ENCODE results near the gene ITFG1. TPM values are rescaled to one million over a fixed set of nuclear protein-coding genes. Genes with fewer than 3 reads are reported as not detected.

Gene ITFG1
- total and polyA plus RNA-seq, 4 experiments from 2014 or later, result 26.1 to 31.3 (median 28.3) TPM

DNA sequence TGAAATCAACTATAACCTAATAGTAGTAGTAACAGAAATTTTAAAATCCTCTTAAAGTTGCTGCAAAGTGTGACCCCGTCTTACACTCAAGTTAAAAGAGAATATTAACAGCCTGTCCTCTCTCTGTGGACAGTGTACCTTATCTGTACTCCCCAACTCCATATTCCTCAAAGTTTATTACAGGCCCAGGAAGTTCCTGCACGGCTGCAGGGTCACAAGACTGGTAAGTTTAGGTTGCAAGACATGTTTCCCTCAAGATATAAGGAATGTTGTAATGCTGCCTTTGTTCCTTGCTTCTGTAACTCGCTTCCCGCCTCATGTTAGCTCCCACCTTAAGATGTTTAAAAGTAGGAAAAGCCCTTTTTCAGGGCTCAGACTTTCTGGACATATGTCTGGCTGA, 72.2 kb downstream of the ITFG1 start:
- Mint-ChIP-seq H3K9me3 (no peaks in the 10 kb centered on the region), H3K27ac (no peak overlapping the region), H3K27me3 (no peaks in the 10 kb centered on the region), H3K4me3 (no peak overlapping the region), H3K36me3 (peaks cover 13 to 16% of the 10 kb centered on the region in 2 donors), H3K4me1 (peaks cover 13 to 17% (median 16%) of the 10 kb centered on the region in 4 donors)
- H3K36me3 ChIP-seq (ENCODE audit: insufficient read depth, low read length), result no peaks in the 10 kb centered on the region
- no peaks in the 10 kb centered on the region for H3K9me3 ChIP-seq (ENCODE audit: control insufficient read depth in 1 of 2, low read length in 2 of 2)
- H3K4me3 ChIP-seq (ENCODE audit: low read length in 2 of 2), result no peak overlapping the region
- H3K27me3 ChIP-seq (ENCODE audit: insufficient read depth, low read length), result no peaks in the 10 kb centered on the region
- H3K27ac ChIP-seq (ENCODE audit: low read depth, low read length), result no peak overlapping the region
- intact Hi-C loops (cut with micrococcal nuclease), result no loop called here
- POLR2A ChIA-PET (ENCODE audit: partially characterized antibody), result no interaction called here
- peaks cover 15% of the 10 kb centered on the region for H3K4me1 ChIP-seq (ENCODE audit: insufficient read depth, low read length)
- DNase-seq, result no peak
- CTCF ChIA-PET (ENCODE audit: partially characterized antibody), result no interaction called here

DNA sequence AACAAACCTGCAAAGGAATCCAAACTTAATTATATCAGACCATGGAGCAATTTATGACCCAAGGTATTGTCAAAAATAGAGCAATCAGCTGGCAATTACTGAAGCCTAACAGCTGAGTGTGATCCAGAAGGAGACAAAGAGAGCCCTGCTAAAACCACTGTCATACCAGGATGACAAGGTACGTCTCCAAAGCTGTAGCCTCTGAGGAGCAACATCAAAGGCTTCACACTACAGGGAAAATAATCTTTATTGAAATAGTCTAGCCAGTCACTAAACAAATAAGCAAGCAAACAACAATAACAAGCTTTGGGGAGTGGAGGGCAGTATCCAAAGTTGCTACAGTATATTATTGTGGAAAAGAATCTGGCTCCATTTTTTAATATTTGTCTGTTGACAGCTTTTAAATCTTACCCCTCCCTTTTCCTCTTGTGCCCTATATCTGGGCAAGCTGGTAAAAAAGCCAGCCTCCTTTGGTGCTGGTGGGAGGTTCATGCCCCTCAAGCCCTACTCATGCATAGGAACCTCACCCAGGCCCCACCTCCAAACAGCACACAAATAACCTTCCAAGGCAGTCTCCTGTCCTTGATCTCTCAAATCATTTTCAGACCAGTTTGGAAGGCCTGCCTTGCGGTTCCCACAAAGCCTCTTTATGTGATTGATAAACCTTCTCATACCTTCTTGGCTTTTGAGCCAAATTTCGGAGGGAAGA, 73.7 kb downstream of the ITFG1 start:
- H3K27ac ChIP-seq (ENCODE audit: low read depth, low read length), result no peak overlapping the region
- no peaks in the 10 kb centered on the region for H3K27me3 ChIP-seq (ENCODE audit: insufficient read depth, low read length)
- Mint-ChIP-seq H3K36me3 (peaks cover 14 to 18% of the 10 kb centered on the region in 2 donors), H3K4me1 (peaks cover 4% of the 10 kb centered on the region in 4 donors), H3K27me3 (no peaks in the 10 kb centered on the region), H3K27ac (no peak overlapping the region), H3K9me3 (no peaks in the 10 kb centered on the region), H3K4me3 (no peak overlapping the region)
- H3K9me3 ChIP-seq (ENCODE audit: control insufficient read depth in 1 of 2, low read length in 2 of 2), result no peaks in the 10 kb centered on the region
- ChIA-PET POLR2A (ENCODE audit: partially characterized antibody) (no interaction called here), CTCF (ENCODE audit: partially characterized antibody) (interaction anchor here (1.4 kb wide), 1 partner anchor 11 kb away, joined by 3 read pairs; no protein-coding TSS in a partner anchor)
- no peak for DNase-seq
- intact Hi-C loops (cut with micrococcal nuclease), result no loop called here
- no peaks in the 10 kb centered on the region for H3K36me3 ChIP-seq (ENCODE audit: insufficient read depth, low read length)
- H3K4me3 ChIP-seq (ENCODE audit: low read length in 2 of 2), result no peak overlapping the region
- H3K4me1 ChIP-seq (ENCODE audit: insufficient read depth, low read length), result peaks cover 4% of the 10 kb centered on the region

DNA sequence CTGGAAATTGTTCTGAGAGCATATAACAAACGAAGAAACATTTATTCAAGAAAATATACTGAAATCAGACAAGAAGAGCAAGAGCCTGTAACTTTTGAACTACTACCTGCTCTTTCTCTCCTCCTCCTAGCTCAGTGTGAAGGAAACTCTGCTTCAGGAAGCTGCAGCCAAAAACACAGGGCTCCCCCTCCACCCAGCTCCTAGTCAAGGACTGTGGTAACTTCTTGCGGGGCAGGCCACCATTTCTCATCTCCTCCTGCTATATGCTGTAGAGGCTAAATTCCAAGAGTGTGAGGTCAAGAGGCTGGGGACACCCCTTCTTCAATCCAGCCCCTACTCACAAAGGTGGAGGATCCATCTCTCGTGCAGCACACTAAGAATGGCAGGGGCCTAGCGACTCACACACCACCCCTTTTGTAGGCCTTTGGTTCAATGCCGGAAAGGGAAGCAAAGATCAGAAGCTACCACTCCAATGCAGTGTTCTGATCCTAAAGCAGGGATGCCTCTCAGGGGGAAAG, 74.6 kb downstream of the ITFG1 start:
- no peaks in the 10 kb centered on the region for H3K27me3 ChIP-seq (ENCODE audit: insufficient read depth, low read length)
- H3K9me3 ChIP-seq (ENCODE audit: control insufficient read depth in 1 of 2, low read length in 2 of 2), result no peaks in the 10 kb centered on the region
- H3K27ac Mint-ChIP-seq, result peak overlapping the region in 1 of 7 donors; percentile 65
- H3K36me3 ChIP-seq (ENCODE audit: insufficient read depth, low read length), result no peaks in the 10 kb centered on the region
- H3K9me3 Mint-ChIP-seq, result no peaks in the 10 kb centered on the region
- no peaks in the 10 kb centered on the region for H3K27me3 Mint-ChIP-seq
- POLR2A ChIA-PET (ENCODE audit: partially characterized antibody), result no interaction called here
- intact Hi-C loops (cut with micrococcal nuclease), result no loop called here
- CTCF ChIA-PET (ENCODE audit: partially characterized antibody), result interaction anchor here (1.4 kb wide), 1 partner anchor 11 kb away, joined by 3 read pairs; no protein-coding TSS in a partner anchor
- no peak overlapping the region for H3K4me3 ChIP-seq (ENCODE audit: low read length in 2 of 2)
- no peaks in the 10 kb centered on the region for H3K4me1 ChIP-seq (ENCODE audit: insufficient read depth, low read length)
- H3K36me3 Mint-ChIP-seq, result peaks cover 14 to 24% of the 10 kb centered on the region in 2 donors
- H3K27ac ChIP-seq (ENCODE audit: low read depth, low read length), result no peak overlapping the region
- H3K4me1 Mint-ChIP-seq, result no peaks in the 10 kb centered on the region
- H3K4me3 Mint-ChIP-seq, result no peak overlapping the region
- DNase-seq, result no peak

DNA sequence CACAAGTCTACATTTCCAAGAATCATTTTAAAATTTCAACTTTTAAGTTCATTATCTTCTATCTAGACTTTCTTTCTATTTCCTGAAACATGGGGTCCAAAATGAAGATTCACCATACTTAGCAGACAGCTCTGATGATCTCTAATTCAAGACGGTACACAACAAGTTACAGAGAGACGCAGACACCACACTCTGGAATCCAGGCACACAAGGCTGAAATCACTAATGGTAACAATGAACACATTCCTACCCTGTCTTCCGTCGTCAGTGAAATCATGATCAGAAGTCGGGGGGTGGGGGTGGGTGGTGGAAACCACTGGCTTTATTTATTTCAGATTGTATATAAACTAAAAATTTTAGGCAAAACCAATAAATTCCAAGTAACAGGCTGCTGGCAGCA, 78.5 kb downstream of the ITFG1 start:
- Histone ChIP-seq H3K4me1 (ENCODE audit: insufficient read depth, low read length) (no peaks in the 10 kb centered on the region), H3K36me3 (ENCODE audit: insufficient read depth, low read length) (no peaks in the 10 kb centered on the region), H3K9me3 (ENCODE audit: control insufficient read depth in 1 of 2, low read length in 2 of 2) (no peaks in the 10 kb centered on the region), H3K27me3 (ENCODE audit: insufficient read depth, low read length) (no peaks in the 10 kb centered on the region), H3K4me3 (ENCODE audit: low read length in 2 of 2) (no peak overlapping the region), H3K27ac (ENCODE audit: low read depth, low read length) (no peak overlapping the region)
- no peak for DNase-seq
- CTCF ChIA-PET (ENCODE audit: partially characterized antibody), result no interaction called here
- no peak overlapping the region for H3K27ac Mint-ChIP-seq
- no peak overlapping the region for H3K4me3 Mint-ChIP-seq
- intact Hi-C loops (cut with micrococcal nuclease), result no loop called here
- H3K9me3 Mint-ChIP-seq, result no peaks in the 10 kb centered on the region
- H3K36me3 Mint-ChIP-seq, result peaks cover 18 to 32% of the 10 kb centered on the region in 2 donors
- H3K4me1 Mint-ChIP-seq, result no peaks in the 10 kb centered on the region
- POLR2A ChIA-PET (ENCODE audit: partially characterized antibody), result no interaction called here
- H3K27me3 Mint-ChIP-seq, result no peaks in the 10 kb centered on the region

DNA sequence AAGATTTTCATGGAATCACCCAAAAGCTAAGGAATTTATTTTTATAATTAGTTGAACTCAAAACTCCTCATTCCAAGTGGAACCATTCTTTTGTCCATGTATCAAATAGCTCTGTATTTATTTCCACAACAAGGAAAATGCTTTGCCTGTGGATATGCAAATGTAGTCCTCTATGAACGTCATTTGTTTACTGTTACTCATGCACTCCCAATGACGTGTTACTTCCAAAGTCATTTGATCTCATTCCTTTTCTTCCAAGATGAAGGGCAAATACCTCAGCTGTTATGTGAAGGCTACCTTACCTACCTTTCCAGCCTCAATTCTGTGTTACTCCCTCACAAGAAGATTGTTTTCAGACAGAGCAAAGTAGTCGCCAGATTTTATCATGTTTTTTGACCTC, 83.7 kb downstream of the ITFG1 start:
- H3K36me3 ChIP-seq (ENCODE audit: insufficient read depth, low read length), result peaks cover 9% of the 10 kb centered on the region
- no peaks in the 10 kb centered on the region for H3K27me3 Mint-ChIP-seq
- no peak overlapping the region for H3K27ac ChIP-seq (ENCODE audit: low read depth, low read length)
- H3K36me3 Mint-ChIP-seq, result peaks cover 32 to 52% of the 10 kb centered on the region in 2 donors
- no peak overlapping the region for H3K4me3 ChIP-seq (ENCODE audit: low read length in 2 of 2)
- H3K27ac Mint-ChIP-seq, result no peak overlapping the region
- POLR2A ChIA-PET (ENCODE audit: partially characterized antibody), result no interaction called here
- H3K9me3 Mint-ChIP-seq, result peaks cover 0 to 3% (median 0%) of the 10 kb centered on the region in 8 donors
- H3K4me3 Mint-ChIP-seq, result no peak overlapping the region
- DNase-seq, result no peak
- no peaks in the 10 kb centered on the region for H3K4me1 ChIP-seq (ENCODE audit: insufficient read depth, low read length)
- CTCF ChIA-PET (ENCODE audit: partially characterized antibody), result no interaction called here
- no peaks in the 10 kb centered on the region for H3K27me3 ChIP-seq (ENCODE audit: insufficient read depth, low read length)
- intact Hi-C loops (cut with micrococcal nuclease), result no loop called here
- H3K4me1 Mint-ChIP-seq, result peaks cover 0 to 1% (median 0%) of the 10 kb centered on the region in 4 donors
- no peaks in the 10 kb centered on the region for H3K9me3 ChIP-seq (ENCODE audit: control insufficient read depth in 1 of 2, low read length in 2 of 2)

DNA sequence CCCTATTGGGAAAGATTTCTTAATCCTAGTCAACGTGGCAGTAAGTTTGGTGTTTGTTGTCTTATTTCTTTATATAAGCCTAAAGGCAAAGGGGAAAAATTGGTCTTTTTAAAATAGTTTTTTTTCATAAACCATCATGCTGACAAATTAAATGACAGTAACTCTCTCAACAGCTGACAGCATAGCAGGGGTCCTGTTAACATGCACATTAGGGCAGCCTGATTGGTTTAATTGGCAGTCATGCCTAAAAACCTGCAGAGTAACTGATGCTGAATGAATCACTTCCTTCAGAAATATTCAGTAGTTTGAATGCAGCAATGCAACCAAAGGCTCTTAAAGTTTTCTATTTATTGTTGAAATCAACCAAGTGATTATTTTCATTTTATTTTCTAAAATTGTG, 85.4 kb downstream of the ITFG1 start:
- no peaks in the 10 kb centered on the region for H3K27me3 ChIP-seq (ENCODE audit: insufficient read depth, low read length)
- intact Hi-C loops (cut with micrococcal nuclease), result no loop called here
- CTCF ChIA-PET (ENCODE audit: partially characterized antibody), result no interaction called here
- no peak for DNase-seq
- H3K36me3 ChIP-seq (ENCODE audit: insufficient read depth, low read length), result peaks cover 17% of the 10 kb centered on the region
- H3K27ac ChIP-seq (ENCODE audit: low read depth, low read length), result no peak overlapping the region
- Mint-ChIP-seq H3K4me3 (no peak overlapping the region), H3K27me3 (no peaks in the 10 kb centered on the region), H3K27ac (no peak overlapping the region), H3K9me3 (peaks cover 0 to 3% (median 0%) of the 10 kb centered on the region in 8 donors), H3K4me1 (peaks cover 0 to 3% (median under 1%) of the 10 kb centered on the region in 4 donors), H3K36me3 (peaks cover 42 to 63% of the 10 kb centered on the region in 2 donors)
- H3K4me3 ChIP-seq (ENCODE audit: low read length in 2 of 2), result no peak overlapping the region
- H3K9me3 ChIP-seq (ENCODE audit: control insufficient read depth in 1 of 2, low read length in 2 of 2), result no peaks in the 10 kb centered on the region
- POLR2A ChIA-PET (ENCODE audit: partially characterized antibody), result no interaction called here
- no peaks in the 10 kb centered on the region for H3K4me1 ChIP-seq (ENCODE audit: insufficient read depth, low read length)

DNA sequence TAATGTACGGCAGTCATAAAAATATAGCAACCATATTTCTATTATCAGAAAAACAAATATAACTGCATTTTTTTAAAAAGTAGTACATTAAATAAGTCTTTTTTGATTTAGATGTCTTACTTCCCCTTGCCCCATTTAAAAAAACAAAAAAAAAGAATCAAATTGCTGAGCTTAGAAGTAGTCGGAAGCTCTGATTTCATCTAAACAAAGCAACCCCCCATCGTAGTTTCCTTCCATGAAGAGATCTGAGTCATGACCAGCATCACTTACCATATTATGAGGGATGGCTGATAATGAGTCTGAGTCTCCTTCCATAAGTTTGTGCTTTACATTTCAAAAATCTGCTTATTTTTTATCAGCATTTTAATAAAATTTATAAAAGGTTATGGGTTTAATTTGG, 86.2 kb downstream of the ITFG1 start:
- Mint-ChIP-seq H3K27ac (peak overlapping the region in 1 of 7 donors; percentile 5), H3K4me3 (no peak overlapping the region)

More for the DNA sequence above, 86.2 kb downstream of the ITFG1 start:
- no peak overlapping the region for H3K4me3 ChIP-seq (ENCODE audit: low read length in 2 of 2)
- CTCF ChIA-PET (ENCODE audit: partially characterized antibody), result no interaction called here
- no peak for DNase-seq
- H3K4me1 ChIP-seq (ENCODE audit: insufficient read depth, low read length), result no peaks in the 10 kb centered on the region
- no peak overlapping the region for H3K27ac ChIP-seq (ENCODE audit: low read depth, low read length)
- Mint-ChIP-seq H3K4me1 (peaks cover 0 to 3% (median under 1%) of the 10 kb centered on the region in 4 donors), H3K36me3 (peaks cover 46 to 62% of the 10 kb centered on the region in 2 donors), H3K27me3 (no peaks in the 10 kb centered on the region), H3K9me3 (peaks cover 0 to 3% (median 0%) of the 10 kb centered on the region in 8 donors)
- POLR2A ChIA-PET (ENCODE audit: partially characterized antibody), result no interaction called here
- intact Hi-C loops (cut with micrococcal nuclease), result no loop called here
- H3K9me3 ChIP-seq (ENCODE audit: control insufficient read depth in 1 of 2, low read length in 2 of 2), result no peaks in the 10 kb centered on the region
- H3K36me3 ChIP-seq (ENCODE audit: insufficient read depth, low read length), result peaks cover 17% of the 10 kb centered on the region
- H3K27me3 ChIP-seq (ENCODE audit: insufficient read depth, low read length), result no peaks in the 10 kb centered on the region
